ENCODE measurements around the gene SLCO1A2. TPM values are rescaled to one million over a fixed set of nuclear protein-coding genes. Genes with fewer than 3 reads are reported as not detected.
"Not testable (repeated sequence)": the region's sequence is repeated elsewhere in the genome, so short reads cannot be mapped to it uniquely, and the experiment has no call there.

The SLCO1A2 gene, protein sequence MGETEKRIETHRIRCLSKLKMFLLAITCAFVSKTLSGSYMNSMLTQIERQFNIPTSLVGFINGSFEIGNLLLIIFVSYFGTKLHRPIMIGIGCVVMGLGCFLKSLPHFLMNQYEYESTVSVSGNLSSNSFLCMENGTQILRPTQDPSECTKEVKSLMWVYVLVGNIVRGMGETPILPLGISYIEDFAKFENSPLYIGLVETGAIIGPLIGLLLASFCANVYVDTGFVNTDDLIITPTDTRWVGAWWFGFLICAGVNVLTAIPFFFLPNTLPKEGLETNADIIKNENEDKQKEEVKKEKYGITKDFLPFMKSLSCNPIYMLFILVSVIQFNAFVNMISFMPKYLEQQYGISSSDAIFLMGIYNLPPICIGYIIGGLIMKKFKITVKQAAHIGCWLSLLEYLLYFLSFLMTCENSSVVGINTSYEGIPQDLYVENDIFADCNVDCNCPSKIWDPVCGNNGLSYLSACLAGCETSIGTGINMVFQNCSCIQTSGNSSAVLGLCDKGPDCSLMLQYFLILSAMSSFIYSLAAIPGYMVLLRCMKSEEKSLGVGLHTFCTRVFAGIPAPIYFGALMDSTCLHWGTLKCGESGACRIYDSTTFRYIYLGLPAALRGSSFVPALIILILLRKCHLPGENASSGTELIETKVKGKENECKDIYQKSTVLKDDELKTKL
- not detected for total RNA-seq

- Histone ChIP-seq H3K9me3 (no peaks in the 10 kb centered on the region), H3K4me1 (no peaks in the 10 kb centered on the region), H3K36me3 (no peaks in the 10 kb centered on the region), H3K27me3 (no peaks in the 10 kb centered on the region), H3K4me3 (no peak within 1 kb of the TSS), H3K27ac (no peak within 1 kb of the TSS)
- TF ChIP-seq POLR2A (IDR thresholded peaks at IDR 0.05): no peak
- no peak for TF ChIP-seq POLR2AphosphoS5 (IDR thresholded peaks at IDR 0.05; ENCODE audit: insufficient read depth in 1 of 2, low read depth in 1 of 2)
- no peak for TF ChIP-seq CTCF (IDR thresholded peaks at IDR 0.05)
- DNase-seq (ENCODE audit: extremely low spot score in 2 of 2): no peak
- intact Hi-C loops (cut with DNase I): no loop called here
Observed at GRCh38 chr12:21334771-21335325, at the start of gene SLCO1A2. Gene SLCO1A2 (minus strand): TSS chr12:21334917. CDS start chr12:21334647, 270 bp downstream.

GRCh38 chr12:21384261-21384660, 49.5 kb upstream of the SLCO1A2 start:
- intact Hi-C loops (cut with DNase I): no loop called here
- no peak overlapping the region for H3K27ac ChIP-seq
- H3K9me3 ChIP-seq: no peaks in the 10 kb centered on the region
- H3K4me1 ChIP-seq: no peaks in the 10 kb centered on the region
- H3K4me3 ChIP-seq: no peak overlapping the region
- no peaks in the 10 kb centered on the region for H3K36me3 ChIP-seq
- TF ChIP-seq CTCF (IDR thresholded peaks at IDR 0.05) (no peak), POLR2AphosphoS5 (IDR thresholded peaks at IDR 0.05; ENCODE audit: insufficient read depth in 1 of 2, low read depth in 1 of 2) (no peak), POLR2A (IDR thresholded peaks at IDR 0.05) (no peak)
- no peak for DNase-seq (ENCODE audit: extremely low spot score in 2 of 2)
- H3K27me3 ChIP-seq: no peaks in the 10 kb centered on the region

DNA sequence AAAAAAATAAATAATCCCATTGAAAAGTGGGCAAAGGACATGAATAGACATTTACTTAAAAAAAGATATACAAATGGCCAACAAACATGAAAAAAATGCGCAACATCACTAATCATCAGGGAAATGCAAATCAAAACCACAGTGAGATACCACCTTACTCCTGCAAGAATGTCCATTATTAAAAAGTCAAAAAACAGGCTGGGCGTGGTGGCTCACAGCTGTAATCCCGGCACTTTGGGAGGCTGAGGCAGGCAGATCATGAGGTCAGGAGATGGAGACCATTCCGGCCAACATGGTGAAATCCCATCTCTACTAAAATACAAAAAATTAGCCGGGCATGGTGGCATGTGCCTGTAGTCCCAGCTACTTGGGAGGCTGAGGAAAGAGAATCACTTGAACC, 46.6 kb upstream of the SLCO1A2 start:
- intact Hi-C loops (cut with DNase I); H3K36me3 ChIP-seq; H3K4me1 ChIP-seq; H3K27me3 ChIP-seq; H3K9me3 ChIP-seq; DNase-seq (ENCODE audit: extremely low spot score in 2 of 2); H3K4me3 ChIP-seq; H3K27ac ChIP-seq: not testable (repeated sequence)

DNA sequence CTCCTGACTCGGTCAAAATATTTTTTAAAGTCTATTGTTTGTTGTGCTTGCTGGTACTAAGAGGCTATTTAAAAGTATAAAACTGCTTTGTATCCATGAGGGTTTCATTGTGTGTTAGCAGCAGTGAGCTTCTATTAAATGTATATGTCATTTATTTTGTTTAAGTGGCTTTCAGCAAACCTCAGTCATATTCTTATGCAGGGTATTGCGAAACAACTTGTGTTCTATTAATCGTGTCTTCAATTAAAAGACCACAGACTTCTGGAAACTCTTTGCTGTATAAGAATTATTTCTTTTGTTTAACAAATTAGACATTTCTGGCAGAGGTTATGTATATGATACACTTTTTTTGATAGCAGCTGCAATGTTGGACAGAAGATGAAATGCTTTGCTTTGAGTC, 44.5 kb upstream of the SLCO1A2 start:
- no peaks in the 10 kb centered on the region for H3K27me3 ChIP-seq
- intact Hi-C loops (cut with DNase I): no loop called here
- H3K36me3 ChIP-seq: no peaks in the 10 kb centered on the region
- DNase-seq (ENCODE audit: extremely low spot score in 2 of 2): no peak
- H3K9me3 ChIP-seq: no peaks in the 10 kb centered on the region
- H3K27ac ChIP-seq: no peak overlapping the region
- TF ChIP-seq POLR2A (IDR thresholded peaks at IDR 0.05): no peak
- TF ChIP-seq CTCF (IDR thresholded peaks at IDR 0.05): no peak
- TF ChIP-seq POLR2AphosphoS5 (IDR thresholded peaks at IDR 0.05; ENCODE audit: insufficient read depth in 1 of 2, low read depth in 1 of 2): no peak
- no peak overlapping the region for H3K4me3 ChIP-seq
- no peaks in the 10 kb centered on the region for H3K4me1 ChIP-seq

GRCh38 chr12:21372602-21373001, 37.9 kb upstream of the SLCO1A2 start, which contains the start of gene IAPP:
Gene IAPP (plus strand): TSS chr12:21372902. CDS start chr12:21373352, 450 bp downstream.
- no peak for DNase-seq (ENCODE audit: extremely low spot score in 2 of 2)
- intact Hi-C loops (cut with DNase I): no loop called here
- Histone ChIP-seq H3K4me3 (no peak within 1 kb of the TSS), H3K9me3 (no peaks in the 10 kb centered on the region), H3K27me3 (no peaks in the 10 kb centered on the region), H3K27ac (no peak within 1 kb of the TSS), H3K36me3 (no peaks in the 10 kb centered on the region), H3K4me1 (no peaks in the 10 kb centered on the region)
- TF ChIP-seq CTCF (IDR thresholded peaks at IDR 0.05): no peak
- no peak for TF ChIP-seq POLR2A (IDR thresholded peaks at IDR 0.05)
- TF ChIP-seq POLR2AphosphoS5 (IDR thresholded peaks at IDR 0.05; ENCODE audit: insufficient read depth in 1 of 2, low read depth in 1 of 2): no peak
